ENCODE results near the gene KIAA0040.

GRCh38 chr1:175116903-175117302, 75.7 kb downstream of the KIAA0040 start:
- TF ChIP-seq ZFP3 (CRISPR knock-in tag; IDR thresholded peaks at IDR 0.05) (no peak), ARNTL (CRISPR knock-in tag; IDR thresholded peaks at IDR 0.05; ENCODE audit: borderline replicate concordance, low read depth) (no peak), ISL1 (CRISPR knock-in tag; IDR thresholded peaks at IDR 0.05) (no peak), PATZ1 (CRISPR knock-in tag; IDR thresholded peaks at IDR 0.05; ENCODE audit: borderline replicate concordance) (no peak), OSR1 (CRISPR knock-in tag; IDR thresholded peaks at IDR 0.05) (no peak), ZNF70 (CRISPR knock-in tag; IDR thresholded peaks at IDR 0.05) (no peak), PPARA (CRISPR knock-in tag; IDR thresholded peaks at IDR 0.05; ENCODE audit: borderline replicate concordance) (no peak)
- TF ChIP-seq, protein P1, sequence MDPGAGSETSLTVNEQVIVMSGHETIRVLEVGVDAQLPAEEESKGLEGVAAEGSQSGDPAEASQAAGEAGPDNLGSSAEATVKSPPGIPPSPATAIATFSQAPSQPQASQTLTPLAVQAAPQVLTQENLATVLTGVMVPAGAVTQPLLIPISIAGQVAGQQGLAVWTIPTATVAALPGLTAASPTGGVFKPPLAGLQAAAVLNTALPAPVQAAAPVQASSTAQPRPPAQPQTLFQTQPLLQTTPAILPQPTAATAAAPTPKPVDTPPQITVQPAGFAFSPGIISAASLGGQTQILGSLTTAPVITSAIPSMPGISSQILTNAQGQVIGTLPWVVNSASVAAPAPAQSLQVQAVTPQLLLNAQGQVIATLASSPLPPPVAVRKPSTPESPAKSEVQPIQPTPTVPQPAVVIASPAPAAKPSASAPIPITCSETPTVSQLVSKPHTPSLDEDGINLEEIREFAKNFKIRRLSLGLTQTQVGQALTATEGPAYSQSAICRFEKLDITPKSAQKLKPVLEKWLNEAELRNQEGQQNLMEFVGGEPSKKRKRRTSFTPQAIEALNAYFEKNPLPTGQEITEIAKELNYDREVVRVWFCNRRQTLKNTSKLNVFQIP (CRISPR knock-in tag; IDR thresholded peaks at IDR 0.05; ENCODE audit: borderline replicate concordance, low read depth): no peak
- TF ChIP-seq, protein P2, sequence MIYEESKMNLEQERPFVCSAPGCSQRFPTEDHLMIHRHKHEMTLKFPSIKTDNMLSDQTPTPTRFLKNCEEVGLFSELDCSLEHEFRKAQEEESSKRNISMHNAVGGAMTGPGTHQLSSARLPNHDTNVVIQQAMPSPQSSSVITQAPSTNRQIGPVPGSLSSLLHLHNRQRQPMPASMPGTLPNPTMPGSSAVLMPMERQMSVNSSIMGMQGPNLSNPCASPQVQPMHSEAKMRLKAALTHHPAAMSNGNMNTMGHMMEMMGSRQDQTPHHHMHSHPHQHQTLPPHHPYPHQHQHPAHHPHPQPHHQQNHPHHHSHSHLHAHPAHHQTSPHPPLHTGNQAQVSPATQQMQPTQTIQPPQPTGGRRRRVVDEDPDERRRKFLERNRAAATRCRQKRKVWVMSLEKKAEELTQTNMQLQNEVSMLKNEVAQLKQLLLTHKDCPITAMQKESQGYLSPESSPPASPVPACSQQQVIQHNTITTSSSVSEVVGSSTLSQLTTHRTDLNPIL (CRISPR knock-in tag; IDR thresholded peaks at IDR 0.05; ENCODE audit: low read depth): no peak
- TF ChIP-seq, protein P3, sequence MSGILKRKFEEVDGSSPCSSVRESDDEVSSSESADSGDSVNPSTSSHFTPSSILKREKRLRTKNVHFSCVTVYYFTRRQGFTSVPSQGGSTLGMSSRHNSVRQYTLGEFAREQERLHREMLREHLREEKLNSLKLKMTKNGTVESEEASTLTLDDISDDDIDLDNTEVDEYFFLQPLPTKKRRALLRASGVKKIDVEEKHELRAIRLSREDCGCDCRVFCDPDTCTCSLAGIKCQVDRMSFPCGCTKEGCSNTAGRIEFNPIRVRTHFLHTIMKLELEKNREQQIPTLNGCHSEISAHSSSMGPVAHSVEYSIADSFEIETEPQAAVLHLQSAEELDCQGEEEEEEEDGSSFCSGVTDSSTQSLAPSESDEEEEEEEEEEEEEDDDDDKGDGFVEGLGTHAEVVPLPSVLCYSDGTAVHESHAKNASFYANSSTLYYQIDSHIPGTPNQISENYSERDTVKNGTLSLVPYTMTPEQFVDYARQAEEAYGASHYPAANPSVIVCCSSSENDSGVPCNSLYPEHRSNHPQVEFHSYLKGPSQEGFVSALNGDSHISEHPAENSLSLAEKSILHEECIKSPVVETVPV (CRISPR knock-in tag; IDR thresholded peaks at IDR 0.05): no peak
